CD4-positive, alpha-beta T cell treated with Interleukin-21 for 1 hour (primary cell): ENCODE measurements around the gene IDUA.
A peak's percentile ranks its signal among the peaks of the same experiment; 100 is the strongest.
"Not testable (repeated sequence)": the region's sequence is repeated elsewhere in the genome, so short reads cannot be mapped to it uniquely, and the experiment has no call there.

Experiments used
- DNase-seq: peaks from one replicate; pipeline ENCODE4 v3.0.0-alpha.2; 2020

IDUA gene

DNA sequence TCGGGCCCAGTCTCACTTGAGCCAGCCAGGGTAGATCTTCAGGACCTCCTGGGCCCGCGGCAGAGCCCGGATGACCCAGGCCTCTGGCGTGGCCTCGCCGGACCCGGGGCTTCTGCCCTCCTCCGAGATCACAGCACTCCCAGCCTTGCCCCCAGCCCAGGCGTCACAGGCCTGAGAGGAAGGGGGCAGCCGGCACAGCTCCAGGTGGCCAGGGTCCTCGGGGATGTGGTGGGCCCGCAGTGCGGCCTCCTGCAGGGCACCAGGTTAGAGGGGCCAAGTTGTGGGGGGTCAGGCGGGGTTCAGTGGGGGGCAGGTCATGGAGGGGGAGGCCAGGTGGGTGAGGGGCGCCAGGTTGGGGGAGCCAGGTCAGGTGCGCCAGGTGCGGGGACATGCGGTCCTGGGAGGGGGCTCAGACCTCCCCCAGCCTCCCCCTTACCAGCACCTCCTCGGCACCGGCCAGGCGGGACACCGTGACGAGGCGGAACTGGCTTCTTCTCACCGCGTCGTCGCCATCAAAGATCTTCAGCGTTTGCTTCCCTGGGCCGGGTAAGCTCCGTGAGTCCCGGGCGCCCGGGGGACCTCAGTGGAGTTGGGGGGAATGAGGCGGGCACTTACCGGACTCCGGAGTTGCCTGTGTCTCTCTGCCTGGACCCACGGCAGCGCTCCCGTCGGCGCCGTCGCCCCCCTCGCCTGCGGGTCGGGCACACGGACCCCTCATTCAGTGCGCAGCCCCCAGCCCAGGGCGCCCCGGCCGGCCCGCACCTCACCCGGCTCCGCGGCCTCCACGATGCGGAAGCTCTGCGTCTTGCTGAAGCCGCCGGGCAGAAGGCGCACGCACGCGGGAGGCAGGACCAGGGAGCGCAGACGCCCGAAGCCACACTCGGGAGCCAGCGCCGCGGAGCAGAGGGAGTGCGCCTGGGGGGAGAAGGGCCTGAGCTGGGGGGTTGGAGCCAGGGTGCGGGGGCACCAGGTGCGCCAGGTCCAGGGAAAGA is 19.4 kb upstream of the IDUA start:
- DNase-seq, result no peak

DNA sequence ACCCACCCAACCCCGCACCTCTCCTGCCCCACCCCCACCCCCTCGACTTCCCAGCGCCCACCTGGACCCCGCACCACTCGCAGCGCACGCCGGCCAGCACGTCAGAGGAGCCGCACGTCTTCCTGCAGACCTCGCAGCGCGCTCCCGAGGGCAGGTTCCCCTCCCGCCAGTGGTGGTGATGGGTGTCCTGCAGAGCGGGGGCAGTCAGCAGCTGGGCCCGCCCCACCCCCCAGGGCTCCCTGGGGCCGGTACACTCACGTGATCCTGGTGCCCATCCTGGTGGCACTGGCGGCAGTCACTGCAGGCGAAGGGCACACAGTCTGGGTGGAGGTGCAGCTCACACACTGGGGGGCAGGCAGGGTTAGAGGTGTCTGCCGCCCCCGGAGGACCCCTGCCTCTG is 18.6 kb upstream of the IDUA start:
- DNase-seq, result no peak

- no peak for DNase-seq
Observed at GRCh38 chr4:968621-969394, 18.0 kb upstream of the IDUA start.

DNA sequence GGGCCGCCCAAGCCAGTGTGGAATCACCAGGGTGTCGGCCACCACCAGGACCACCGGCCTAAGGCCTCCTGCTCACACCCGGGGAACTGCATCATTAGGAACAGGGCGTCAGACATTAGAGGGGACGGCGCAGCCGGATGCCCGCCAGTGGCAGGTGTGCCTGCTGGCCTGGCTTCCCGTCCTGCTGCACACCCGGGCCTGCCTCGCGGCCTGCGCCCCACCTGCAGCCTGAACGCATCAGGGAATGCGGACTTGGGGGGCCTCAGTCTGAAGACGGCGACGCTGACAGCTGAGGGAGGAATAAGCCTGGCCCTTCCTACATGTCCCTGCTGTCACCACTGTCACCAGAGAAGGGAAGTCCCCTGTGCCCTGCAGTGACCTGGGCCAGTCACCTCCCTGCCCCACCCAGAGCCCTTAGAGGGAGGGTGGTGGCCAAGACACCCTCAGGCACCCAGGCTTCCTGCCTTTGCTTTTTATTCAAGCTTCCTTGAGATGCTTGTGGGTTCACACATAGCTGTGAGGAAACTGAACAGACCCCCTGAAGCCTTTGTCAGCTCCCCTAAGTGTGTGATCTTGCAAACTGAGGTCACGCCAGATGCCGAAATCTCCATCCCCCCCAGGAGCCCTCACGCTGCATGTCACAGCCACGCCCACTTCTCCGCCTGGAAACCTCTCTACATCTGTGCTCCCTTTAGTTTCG is 16.6 kb upstream of the IDUA start:
- peak; percentile 78 for DNase-seq

DNA sequence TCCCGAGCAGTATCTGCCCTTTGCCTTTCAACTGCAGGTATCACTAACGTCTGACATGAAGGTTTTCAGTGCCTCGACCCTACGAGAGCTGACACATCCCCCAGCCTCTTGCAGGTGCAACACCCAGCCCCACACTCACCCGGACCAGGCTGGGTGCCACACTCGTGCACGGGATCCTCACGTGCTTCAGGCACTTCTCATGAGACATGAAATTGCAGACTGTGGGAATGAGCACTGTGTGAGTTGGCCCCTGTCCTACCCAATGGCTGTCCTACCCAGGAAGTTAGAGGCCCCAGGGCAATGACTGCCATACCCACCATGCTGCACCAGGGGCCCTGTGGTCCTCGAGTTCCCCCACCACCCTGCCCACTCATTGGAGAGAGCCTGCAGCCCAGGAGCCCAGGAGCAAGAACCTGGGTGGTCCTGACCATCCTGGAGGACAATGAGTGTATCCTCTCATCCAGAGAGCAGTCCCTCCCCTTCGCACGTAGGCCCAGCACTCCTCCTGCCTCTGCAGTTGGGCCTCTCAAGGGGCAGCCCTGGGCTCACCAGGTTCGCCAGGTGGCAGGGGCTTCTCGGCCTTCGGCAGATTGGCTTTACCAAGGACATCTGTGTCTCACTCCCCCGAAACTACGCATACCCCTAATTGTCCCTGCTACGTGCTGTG is 15.9 kb upstream of the IDUA start:
- DNase-seq, result no peak

DNA sequence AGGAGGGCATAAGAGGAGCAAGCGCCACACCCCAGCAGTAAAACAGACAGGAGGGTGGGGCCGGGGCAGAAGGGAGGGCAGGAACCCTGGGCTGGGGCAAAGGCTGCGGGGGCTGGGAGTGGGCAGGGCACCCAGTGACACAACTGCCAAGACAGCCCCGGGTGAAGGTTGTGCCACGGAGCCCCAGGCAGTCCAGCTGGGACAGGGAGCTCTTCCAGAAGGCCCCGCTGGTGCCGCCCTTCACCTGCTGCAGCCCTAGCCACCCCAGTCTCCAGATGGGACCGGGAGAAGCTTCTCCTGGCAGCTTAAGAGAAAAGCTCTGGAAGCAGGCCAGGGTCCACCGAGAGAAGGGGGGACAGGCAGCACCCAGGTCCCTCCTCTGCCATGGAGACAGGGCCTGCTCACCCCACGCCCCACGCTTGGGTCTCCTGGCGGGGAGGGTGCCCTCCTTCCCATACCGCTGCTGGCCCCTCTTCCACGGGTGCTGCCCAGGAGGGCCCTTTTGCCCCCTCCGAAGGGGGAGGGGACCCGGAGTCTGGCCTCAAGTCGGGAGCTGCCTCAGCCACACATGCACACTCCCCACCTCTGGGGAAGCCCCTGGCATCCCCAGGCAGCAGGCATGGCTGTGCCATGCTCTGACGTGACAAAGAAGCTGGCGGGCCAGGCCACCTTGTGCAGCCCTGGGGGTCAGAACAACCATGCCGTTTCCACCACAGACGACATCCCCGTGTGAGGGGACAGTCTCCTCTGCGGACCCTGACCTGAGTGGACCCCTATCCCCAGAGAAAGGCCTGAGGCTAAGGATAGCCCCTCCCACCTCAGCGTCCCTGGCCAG is 15.0 kb upstream of the IDUA start:
- DNase-seq, result no peak

DNA sequence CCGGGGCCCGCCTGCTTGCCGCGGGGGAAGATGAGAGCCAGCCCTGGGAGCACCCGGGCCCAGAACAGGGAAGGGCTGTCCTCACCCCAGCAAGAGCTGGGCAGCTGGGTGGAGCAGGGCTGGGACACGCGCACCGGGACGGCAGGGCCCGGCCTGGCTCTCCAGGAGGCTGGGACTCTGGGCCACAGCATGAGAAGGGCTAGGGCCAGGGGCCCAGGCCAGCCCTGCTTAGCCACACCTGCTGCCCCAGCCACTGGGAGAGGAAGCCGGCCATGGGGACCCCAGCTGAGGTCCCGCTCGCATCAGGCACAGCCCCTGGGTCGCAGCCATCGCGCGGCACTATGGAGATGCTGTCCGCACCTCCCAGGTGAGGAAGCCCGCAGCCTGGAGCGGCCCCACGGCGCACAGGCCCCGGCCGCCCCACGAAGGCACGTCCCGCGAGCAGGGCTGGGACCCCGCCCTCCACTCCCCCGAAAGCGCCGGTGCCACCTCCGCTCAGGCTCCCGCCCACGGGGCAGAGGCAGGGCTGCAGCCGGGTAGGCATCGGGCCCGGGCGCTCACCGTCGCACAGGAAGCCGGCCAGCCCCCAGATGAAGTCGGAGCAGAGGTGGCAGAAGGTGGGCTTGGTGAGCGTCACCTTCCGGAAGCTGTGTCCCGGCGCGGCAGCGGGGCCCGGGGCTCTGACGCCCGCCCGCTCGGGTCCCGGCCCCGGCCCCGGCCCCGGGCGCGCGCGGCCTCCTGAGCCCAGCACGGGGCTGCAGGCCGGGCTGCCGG is 14.0 kb upstream of the IDUA start:
- peak; percentile 66 for DNase-seq

- peak; percentile 93 for DNase-seq
Observed at GRCh38 chr4:973431-974397, 13.1 kb upstream of the IDUA start, which contains the start of gene DGKQ. TSS of gene DGKQ (minus strand) at chr4:973569. CDS start at chr4:973482, 87 bp downstream.

- no peak for DNase-seq
Observed at GRCh38 chr4:974668-975067, 12.2 kb upstream of the IDUA start.

DNA sequence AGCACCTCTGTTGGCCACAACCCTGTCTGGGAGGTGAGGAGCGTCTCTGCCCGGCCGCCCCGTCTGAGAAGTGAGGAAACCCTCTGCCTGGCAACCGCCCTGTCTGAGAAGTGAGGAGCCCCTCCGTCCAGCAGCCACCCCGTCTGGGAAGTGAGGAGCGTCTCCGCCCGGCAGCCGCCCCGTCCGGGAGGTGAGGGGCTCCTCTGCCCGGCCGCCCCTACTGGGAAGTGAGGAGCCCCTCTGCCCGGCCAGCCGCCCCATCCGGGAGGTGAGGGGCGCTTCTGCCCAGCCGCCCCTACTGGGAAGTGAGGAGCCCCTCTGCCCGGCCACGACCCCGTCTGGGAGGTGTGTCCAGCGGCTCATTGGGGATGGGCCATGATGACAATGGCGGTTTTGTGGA is 10.8 kb upstream of the IDUA start:
- not testable (repeated sequence) for DNase-seq

DNA sequence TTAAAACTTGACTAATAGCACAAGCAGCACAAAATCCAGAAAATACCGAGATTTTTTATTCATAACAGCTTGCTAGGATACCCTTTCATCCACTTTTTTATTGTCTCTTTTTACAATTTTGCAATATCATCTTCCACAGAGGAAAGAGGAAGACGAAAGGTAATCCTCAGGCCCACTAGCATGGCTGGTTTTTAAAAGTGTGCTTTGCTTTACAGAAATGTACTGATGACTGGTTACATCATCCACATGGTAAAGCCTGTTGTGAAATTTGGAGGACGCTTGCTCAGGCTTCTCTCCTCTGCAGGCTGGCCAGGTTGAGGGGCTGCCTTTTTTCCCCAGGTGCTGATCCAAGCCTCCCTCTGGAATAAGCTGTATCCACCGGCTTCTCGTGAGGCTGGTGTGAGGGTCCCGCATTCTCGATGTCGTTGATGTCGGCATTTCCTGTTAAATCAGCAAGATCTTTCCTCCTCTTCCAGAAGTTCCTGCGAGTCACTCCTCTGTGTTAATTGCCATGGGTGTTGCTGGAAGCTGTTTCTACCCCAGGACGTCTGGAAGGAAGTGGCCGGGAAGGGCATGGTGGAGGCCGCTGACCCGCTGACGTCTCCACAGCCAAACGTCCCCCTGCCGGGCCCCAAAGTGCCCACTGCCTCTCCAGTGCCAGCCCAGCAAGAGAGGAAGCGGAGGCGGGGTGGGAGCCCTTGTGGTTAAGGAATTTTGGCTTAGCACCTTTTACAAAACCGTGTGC is 7.7 kb upstream of the IDUA start:
- DNase-seq, result no peak

DNA sequence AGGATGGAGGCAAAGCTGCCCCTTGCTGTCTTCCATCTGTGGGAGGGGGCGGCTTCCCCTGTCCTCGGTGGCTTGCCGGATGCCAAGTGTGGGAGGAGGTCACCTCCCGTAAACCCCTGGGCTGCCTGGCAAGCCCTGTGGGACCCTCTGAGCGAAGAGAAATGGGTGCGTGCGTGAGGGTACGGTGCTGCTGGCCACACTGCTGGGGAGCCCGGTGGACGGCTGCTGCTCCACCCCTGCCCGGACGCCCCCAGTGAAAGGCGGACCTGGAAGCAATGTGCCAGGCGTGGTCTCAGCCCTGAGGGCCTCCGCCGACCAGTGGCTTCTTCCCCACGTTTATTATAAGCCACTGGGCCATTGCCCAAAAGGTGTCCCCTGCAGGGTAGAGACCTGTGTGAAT is 4.6 kb upstream of the IDUA start:
- DNase-seq, result no peak

- DNase-seq, result no peak
Observed at GRCh38 chr4:982814-983213, 4.0 kb upstream of the IDUA start.

DNA sequence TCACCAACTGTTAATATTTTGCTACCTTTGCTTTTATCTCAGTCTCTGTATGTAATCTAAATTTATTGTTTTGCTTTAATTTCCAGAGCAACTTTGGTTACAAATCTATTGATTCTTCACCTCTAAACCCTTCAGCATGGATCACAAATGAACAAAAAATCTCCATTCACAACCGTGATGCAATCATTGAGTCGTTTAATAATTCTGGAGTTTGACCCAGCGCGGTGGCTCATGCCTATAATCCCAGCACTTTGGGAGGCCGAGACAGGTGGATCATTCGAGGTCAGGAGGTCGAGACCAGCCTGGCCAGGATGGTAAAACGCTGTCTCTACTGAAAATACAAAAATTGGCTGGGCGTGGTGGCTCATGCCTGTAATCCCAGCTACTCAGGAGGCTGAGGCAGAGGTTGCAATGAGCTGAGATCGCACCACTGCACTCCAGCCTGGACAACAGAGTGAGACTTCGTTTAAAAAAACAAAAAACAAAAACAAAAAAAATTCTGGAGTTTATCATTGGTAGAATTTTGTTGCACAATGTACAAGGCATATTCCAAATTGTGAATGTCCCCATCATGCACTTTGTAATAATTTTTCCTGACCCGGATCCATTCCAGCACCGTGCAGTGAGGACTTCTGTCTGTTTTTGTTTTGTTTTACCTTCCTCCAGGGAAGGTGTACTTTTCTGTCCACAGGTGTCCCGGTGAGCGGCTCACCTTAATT is 2.3 kb upstream of the IDUA start:
- DNase-seq, result no peak

DNA sequence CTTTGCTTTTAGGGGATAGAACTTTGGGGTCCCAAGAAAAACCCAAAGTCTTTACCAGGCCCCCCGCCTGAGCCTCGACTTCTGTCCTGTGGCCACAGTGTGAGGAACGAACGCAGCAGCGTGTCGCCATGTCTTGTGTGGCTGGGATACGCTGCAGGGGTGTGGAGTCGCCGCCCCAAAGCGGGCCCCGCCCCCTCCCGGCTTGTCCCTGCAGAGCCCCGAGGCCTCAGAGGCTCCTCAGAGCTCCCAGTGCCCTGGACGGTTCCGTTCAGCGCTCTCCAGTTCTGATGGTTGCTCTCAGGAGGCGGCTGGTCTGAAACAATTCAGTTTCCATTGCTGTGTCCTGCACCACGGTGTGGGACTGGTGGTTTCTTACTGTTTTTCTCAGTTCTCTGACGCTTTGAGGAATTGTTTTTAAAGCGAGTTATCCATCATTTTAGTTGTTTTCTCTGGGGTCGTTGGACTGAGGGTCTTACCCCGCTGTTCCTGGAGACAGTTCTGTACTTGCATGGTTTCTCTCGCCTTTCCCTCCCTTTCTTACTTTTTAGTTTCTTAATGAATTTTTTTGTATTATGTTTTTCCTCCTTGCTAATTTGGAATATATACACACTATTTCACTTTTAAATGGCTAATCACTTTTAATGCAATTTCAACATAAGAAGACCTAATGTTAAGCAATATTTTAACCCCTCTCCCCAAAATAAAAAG is 1.6 kb upstream of the IDUA start:
- peak; percentile 67 for DNase-seq

- DNase-seq, result no peak
Observed at GRCh38 chr4:986428-986878, 391 bp upstream of the IDUA start.
